ENCODE measurements around the gene IFNLR1.

The IFNLR1 gene

DNA sequence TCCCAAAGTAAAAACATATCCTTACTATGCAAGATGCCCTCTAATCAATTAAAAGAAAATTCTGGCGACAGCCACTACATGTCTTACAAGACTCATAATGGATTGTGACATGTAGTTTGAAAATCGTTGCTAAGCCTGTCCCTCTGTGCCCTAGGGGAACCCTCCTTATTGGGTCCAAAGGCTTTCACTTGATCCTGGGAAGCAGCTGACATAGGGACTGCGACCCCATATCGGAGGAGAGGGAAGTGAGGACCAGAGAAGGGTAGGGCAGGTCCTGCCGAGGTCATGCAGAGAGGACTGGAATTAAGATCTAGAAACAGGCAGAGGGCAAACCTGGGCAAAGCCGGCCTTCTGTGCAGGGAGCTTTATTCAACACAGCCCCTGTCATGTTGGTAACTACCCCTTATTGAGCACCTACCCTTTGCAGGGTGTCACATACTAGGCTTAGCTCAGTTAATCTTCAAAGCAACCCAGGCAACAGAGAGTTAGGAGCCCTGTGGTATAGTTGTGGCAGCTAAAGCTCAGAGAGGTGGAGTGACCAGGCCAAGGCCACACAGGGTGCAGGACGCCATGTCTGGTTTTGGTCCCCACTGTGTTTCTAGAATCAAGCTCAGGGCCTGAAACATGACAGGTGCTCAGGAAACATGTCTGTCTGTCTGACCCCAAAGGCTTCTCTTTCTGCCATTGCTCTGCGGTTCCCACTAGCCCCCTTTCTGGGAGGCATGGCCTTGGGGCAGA lies 18.4 kb upstream of the IFNLR1 start:
- DNase-seq: no peak

DNA sequence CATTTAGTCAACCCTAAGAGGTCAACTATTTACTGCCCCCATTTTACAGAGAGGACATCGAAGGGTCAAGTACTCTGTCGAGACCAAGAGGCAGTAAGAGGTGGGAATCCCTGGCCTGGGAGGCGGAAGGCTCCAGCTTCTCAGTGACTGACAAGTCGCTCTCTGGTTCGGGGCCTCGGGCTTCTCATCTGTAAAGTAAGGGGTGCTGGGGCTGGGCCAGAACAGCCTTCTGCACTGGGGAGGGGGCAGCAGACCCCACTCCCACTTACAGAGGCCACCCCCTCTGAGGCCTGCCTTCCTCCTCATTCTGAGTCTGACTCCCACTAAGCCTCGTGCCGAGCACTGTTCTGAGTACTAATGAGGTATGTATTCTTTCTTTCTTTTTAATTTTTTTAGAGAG lies 17.0 kb upstream of the IFNLR1 start:
- DNase-seq: no peak

DNA sequence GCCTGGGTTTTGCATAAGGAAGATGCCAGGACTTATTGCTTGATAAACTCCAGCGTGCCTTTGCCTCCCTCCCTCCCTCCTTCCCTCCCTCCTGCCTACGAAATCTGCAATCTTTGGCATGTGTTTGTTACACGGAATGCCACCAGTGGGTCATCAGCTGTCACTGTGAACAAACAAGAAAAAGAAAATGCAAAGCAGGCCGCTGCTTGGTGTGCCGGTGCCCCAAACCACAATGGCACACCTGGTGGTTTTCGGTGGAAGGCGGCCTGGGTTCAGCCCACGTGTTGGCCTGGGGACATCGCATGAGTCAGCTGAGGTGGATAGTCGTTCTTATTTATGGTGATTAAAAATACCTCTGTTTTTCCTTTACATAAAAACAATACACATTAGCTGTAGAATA lies 16.3 kb upstream of the IFNLR1 start:
- DNase-seq: no peak

DNA sequence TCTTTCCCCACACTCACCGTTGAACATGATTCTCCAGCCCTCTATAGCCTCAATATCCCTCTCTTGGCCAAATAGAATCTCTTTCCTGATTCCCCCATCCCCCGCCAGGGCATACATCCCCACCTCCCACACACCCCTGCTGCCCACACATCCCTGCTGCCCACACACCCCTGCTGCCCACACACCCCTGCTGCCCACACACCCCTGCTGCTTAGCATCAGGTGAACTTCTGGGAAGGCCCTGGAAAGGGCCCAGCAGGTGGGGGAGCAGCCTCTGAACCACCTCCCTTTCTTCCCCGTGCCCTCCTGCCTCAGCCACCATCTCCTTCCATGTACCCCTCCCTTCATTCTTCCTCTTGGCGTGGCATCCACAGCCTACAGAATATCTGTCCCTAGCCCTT lies 15.9 kb upstream of the IFNLR1 start:
- no peak for DNase-seq

DNA sequence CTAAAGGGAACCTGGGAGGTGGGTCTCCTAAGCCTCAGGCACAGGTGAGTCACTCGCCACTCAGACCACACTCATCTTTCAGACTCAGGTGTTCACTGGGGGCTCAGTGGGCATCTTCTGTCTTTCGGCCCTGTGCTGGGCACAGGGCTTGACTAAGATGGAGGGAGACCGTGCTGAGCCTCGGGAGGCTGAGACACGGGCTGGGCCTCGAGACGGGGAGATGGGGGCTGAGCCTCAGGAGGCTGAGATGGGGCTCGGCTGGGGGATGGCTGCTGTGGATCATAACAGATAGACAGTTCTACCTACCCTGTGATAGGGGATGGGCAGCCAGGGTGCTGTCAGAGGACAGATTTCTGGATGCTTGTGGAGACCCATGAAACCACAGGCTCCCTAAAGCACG lies 15.5 kb upstream of the IFNLR1 start:
- DNase-seq: no peak

DNA sequence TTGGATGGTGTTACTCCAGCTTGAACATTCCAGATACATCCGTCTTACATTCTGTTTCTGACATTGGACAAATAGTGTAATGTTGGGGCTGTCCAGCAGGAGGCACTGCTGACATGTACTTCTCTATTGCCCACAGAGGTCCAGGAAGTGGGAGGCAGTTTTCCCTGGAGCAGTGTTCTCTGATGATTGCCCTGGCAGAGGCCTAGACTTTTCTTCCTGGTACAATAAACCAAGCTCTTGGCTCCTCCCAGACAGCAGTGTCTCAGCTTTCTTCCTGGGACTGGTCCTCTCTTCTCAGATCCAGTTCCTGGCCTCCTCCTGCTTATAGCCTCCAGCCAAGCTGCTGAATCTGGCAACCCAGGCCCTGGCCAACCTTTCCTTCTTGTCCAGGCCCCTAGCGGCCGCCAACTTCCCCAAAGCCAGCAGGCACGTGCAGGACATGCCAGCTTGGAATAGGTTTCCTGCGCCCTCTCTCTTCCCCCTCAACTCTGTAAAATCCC lies 14.9 kb upstream of the IFNLR1 start:
- peak; percentile 52 for DNase-seq

DNA sequence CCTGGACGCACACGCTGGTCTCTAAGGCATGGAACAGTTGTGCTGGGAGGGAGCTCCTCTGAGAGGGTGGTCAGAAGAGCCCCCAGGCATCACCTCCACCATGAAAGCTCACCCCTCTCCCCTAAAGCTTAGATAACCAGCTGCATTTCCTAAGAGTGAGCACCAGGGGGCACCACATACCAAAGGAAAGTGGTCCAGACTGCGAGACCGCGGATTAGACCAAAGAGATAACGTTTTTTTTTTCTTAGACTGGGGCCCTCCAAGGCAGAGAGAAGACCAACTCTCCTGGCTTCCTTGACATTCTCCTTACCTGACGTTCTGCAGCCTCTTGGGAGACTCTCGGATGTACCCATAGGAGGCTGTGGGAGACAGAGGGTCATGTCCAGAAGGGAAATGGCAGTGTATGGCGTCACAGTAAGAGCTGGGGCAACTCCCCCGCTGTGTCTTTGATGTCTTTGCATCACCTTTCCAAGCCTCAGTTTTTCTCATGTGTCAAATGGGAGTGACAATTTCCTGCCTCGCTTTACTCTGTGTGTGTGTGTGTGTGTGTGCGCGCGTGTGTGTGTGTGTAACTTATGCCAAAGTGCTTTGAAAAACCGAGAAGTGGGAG lies 12.3 kb upstream of the IFNLR1 start:
- peak; percentile 28 for DNase-seq

DNA sequence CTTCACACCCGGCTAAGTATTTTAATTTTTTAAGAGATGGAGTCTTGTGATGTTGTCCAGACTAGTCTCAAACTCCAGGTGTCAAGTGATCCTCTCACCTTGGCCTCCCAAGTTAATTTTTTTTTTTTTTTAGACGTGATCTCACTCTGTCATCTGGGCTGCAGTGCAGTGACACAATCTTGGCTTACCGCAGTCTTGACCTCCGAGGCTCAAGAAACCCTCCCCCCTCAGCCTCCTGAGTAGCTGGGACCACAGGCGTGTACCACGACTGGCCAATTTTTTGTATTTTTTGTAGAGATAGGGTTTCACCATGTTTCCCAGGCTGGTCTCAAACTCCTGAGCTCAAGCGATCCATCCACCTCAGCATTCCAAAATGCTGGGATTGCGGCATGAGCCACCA lies 11.7 kb upstream of the IFNLR1 start:
- no peak for DNase-seq

DNA sequence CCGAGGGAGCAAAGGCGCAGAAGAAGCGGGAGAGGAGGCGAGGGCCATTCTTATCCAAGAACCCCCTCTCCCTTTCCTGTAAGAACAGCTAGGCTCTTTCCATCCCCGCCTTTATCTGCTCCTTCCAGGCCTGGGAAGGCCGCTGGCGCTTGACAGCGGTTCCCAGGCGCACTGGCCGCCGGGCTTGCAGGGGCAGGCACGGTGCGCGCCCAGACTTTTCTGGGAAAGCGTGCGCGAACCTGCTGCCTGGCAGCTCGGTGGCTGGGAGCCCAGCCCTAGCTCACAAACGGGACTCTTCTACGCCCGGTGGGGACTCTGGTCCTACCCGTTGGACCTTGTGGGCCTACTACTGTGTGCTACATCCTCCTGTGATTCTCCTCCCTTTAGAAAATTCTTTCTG lies 8.8 kb upstream of the IFNLR1 start:
- no peak for DNase-seq

DNA sequence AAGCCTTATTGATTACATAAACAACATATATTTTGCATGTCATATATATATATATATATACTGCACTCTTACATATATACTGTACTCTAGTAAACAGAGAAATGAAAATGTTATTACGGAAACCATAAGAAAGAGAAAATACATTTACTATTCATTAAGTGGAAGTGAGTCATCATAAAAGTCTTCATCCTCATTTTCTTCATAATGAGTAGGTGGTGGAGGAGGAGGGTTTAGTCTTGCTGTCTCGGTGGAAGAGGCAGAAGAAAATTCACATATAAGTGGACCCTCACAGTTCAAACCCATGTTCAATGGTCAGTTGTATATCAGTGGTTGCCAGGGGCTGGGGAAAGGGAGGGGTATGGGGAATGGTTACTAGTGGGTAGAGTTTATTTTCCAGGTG lies 8.0 kb upstream of the IFNLR1 start:
- no peak for DNase-seq

DNA sequence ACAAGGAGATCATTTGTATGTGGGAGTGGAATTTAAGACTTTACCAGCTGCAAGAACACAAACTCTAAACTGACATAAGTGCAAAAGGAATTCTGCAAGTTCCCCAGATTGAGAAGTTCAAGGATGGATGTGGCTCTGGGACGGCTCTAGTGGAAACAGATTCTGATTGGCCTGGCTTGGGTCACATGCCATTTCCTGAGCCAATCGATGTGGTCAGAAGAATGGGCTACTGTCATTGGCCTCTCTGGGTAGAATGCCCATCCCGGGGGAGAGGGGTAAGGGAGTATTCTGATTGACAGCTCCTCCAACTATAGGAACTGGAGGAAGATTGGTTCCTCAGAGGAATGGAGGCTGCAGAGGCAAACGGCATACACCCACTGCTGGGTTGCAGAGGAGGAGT lies 6.0 kb upstream of the IFNLR1 start:
- no peak for DNase-seq

DNA sequence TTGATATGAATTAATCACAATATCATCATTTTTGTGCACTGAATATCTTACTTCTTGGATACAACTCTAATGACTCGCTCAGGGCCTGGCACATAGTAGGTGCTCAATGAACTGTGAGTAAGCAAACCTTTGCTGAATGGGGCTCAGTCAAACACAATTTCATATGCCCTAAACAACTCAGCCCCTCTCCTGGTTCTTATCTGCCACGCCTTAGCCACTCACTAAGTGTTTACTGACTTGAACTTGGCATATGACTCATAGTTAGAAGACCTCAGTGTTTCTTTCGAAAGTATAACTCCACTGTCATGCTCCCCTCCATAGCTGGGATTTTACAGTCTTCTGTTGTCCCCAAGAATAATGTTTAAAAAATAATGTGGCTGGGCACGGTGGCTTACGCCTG lies 4.8 kb upstream of the IFNLR1 start:
- DNase-seq: no peak

DNA sequence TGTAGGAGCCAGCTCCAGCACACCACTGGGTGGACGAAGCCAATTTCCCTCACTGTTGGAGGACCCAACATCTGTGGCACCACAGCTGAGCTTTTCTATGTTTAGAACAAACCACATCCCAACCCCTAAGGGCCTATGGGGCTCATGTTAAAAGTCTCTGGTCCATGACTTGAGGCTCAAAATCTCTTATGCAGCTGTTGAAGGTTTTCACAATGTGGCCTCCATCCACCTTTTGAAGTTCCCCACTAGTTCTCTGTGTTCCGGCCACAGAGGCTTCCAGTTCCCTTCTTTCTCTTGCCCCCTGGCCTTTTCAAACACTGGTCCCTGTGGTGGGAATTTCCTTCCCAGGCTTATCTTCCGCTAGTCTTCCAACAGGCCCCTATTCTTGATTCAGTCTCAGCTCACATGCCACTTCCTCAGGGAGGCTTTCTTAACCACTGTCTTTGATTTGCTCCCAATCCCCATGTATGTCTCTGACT lies 3.9 kb upstream of the IFNLR1 start:
- no peak for DNase-seq

DNA sequence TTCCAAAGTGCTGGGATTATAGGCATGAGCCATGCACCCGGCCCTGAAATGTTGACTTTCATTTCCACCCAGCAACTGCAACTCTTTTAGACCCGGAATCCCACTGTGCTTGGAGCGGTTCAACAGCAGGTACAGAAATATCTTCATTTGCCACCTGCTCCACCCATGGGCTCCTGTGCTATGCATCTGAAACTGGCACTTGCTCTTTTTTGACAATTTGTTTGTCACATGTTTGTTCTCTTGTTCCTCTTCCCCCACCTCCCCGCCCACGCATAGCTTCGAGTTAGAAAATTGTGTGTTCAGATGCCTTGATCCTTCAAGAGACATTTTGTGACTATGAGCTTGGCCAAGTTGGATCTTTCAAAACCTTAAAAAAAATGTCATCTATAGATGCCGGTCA lies 2.4 kb upstream of the IFNLR1 start:
- DNase-seq: no peak

DNA sequence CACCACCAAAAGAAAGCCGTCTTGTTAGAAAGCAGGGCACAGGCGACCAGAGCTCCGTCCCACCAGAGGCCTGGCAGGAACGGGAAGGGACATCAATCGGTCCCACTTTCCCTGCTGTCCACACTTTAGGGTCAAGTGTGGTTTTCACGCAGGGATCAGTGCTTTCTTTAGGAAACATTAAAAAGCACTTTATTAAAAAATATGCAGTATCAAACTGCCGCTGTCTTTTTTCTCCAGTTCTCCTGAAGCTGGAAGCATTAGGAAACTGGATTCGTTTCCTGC lies 437 bp downstream of the IFNLR1 start:
- no peak for DNase-seq

DNA sequence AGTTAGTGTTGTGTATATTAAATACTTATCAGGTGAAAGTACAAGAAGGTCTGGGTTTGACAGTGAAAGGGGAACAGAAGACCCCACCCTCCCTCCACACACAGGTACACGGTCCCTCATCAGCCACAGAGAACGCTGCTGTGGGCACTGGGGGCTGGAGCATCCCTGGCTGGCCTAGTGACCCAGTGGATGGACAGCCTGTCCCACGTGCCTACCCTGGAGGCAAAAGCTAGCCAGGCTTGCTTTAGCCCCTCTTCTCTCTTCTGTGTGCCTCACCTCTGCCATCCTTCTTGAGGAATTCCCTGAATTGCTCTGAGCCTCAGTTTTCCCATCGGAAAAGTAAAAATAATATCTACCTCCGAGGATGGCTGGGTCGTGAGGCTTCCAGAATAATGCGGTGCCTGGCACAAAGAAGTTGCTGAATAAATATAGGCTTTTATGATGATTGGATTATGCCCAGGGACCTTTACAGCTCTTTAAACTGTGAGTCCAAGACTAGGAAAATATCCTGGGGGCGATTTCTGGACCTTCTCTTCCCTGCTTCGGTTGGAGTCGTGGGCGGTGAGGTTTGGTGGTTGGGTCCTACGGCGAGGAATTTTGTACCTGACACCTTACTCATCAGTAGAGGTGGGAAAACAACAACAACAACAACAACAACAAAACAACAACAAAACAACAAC lies 918 bp downstream of the IFNLR1 start:
- no peak for DNase-seq

DNA sequence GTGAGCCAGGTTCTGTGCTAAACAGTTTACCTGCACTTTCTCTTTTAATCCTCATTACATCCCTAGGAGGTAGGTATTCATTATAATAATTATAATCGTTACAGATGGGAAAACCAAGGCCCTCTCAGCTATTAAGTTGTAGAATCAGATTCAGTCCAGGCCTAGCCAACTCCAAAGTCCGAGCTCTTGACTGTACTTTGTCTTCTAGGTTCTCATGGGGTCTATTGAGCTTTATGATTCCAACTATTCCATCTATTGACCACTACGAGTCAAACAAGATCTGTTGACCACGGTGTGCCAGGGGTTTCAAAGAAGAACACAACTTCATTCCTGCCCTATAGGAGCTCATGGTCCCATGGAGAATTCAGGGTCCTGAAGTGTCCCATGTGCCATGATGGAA lies 2.0 kb downstream of the IFNLR1 start:
- DNase-seq: no peak

DNA sequence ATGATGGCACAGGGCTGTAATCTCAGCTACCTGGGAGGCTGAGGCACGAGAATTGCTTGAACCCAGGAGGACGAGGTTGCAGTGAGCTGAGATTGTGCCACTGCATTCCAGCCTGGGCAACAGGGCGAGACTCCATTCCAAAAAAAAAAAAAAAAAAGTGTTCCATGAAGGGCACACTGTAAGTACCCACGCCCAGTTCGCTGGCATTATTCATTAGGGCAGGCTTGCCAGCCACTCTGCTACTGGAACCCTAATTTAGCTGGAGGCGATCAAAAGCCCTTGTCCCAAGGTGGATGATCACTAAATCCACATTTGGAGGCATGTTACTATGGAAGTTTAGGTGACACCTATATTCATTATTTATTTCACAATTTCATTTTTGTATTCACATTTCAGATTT lies 5.0 kb downstream of the IFNLR1 start:
- no peak for DNase-seq

DNA sequence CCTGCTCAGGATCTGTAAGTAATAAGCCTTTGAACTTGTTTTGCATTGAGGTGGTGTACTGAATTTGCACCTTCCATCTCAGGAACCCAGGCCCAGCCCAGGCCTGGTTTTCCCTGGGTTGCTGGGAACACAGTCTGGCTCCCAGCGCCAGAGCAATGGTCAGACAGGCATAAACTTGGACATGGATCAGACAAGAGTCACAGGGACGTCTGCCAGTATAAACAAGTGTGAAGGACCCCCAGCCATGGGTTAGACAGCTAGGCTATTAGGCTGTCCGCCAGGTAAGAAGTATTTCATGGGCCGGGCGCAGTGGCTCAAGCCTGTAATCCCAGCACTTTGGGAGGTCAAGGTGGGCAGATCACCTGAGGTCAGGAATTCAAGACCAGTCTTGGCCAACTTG lies 5.5 kb downstream of the IFNLR1 start:
- no peak for DNase-seq

DNA sequence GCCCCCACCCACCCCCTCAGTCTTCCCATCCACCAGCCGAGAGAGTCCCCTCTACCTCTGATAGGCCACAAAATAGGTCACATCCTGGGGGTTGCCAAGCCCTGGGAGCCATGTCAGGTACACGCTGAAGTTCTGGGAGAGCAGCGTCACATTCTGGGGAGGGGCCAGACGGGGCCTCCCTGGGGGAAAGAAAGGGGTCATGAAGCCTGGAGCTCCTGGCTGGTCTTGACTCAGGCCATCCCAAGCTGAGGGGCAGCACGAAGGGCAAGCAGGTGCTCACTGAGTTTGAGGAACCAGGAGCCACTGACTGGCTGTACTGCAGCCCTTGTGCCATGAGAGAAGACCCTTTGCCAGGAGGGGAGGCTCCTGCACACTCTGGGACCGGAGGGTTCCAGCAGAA lies 6.4 kb downstream of the IFNLR1 start:
- no peak for DNase-seq

DNA sequence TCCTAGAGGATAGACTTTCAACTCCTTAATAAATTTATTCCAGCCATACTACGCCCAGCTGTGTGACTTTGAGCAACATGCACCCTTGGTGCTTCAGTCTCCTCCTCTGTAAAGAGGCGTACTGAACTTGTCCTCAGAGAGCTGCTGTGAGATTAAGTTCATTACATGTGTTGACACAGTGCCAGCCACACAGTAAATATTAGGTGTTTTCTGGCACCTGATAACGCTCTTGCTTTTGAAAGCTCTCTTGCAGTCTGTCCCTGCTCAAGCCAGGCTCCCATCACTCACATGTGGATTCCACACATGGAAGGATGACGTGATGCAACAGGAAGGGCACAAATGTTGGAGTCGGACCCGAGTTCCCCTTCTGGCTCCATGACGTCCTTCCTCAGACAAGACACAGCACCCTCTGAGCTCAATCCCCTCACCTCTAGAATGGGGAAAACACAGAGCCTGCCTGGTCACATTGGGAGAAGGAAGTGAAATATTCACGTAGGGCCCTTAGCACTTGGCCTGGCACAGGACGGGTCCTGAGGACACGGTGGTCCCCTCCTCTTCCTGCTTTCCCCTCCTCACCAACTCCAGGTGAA lies 7.7 kb downstream of the IFNLR1 start:
- DNase-seq: no peak

DNA sequence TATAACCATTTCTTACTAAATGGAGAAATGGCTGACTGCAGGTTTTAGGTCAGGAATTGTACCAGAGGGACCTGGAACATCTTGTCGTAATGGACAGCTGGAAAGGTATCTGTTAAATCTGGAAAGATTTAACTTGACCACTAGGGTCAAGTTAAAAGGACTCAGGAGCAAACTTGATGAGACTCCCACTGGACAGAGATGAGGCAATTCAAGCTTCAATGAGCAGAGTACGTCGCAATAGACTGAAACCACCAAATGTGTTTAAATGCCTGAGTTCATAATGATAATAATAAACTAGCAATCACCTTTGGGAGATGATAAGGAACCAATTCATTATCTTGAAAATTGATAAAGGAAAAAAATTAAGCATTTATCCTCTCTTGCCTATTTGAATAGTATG lies 8.7 kb downstream of the IFNLR1 start:
- no peak for DNase-seq

DNA sequence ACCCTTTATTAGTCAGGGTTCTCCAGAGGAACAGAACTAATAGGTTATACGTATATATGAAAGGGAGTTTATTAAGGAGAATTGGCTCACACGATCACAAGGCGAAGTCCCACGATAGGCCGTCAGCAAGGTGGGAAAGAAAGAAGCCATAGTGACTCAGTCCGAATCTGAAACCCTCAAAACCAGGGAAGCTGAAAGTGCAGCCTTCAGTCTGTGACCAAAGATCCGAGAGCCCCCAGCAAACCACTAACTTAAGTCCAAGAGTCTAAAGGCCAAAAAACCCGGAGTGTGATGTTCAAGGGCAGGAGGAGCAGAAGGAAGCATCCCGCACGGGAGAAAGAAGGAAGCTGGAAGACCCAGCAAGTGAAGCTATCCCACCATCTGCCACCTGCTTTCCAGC lies 9.9 kb downstream of the IFNLR1 start:
- DNase-seq: no peak
